SIG-M5 (cell line): ENCODE measurements around the gene HSPB1.
"Not testable (repeated sequence)": the region's sequence is repeated elsewhere in the genome, so short reads cannot be mapped to it uniquely, and the experiment has no call there.

Source experiments
- DNase-seq: peaks from one replicate; lab custom pipeline; 2025; lab: John Stamatoyannopoulos, UW

The HSPB1 gene

GRCh38 chr7:76302347-76303201 is at the start of gene HSPB1:
TSS of gene HSPB1 (plus strand) at chr7:76302673. CDS start at chr7:76302713, 40 bp downstream.
- peak; percentile 28 for DNase-seq

- no peak for DNase-seq
Observed at GRCh38 chr7:76254781-76255180, 47.7 kb upstream of the HSPB1 start.

GRCh38 chr7:76257973-76258372 is 44.5 kb upstream of the HSPB1 start:
- no peak for DNase-seq

- DNase-seq = no peak
Observed at GRCh38 chr7:76259124-76260093, 43.1 kb upstream of the HSPB1 start.

- no peak for DNase-seq
Observed at GRCh38 chr7:76260171-76260703, 42.2 kb upstream of the HSPB1 start.

GRCh38 chr7:76261329-76261728 is 41.1 kb upstream of the HSPB1 start:
- DNase-seq = no peak

- no peak for DNase-seq
Observed at GRCh38 chr7:76261931-76262330, 40.5 kb upstream of the HSPB1 start.

GRCh38 chr7:76262683-76263402 is 39.6 kb upstream of the HSPB1 start:
- no peak for DNase-seq

- no peak for DNase-seq
Observed at GRCh38 chr7:76265299-76265698, 37.2 kb upstream of the HSPB1 start.

GRCh38 chr7:76267107-76267893 is 35.2 kb upstream of the HSPB1 start:
- no peak for DNase-seq

GRCh38 chr7:76267894-76268183 is 34.6 kb upstream of the HSPB1 start:
- no peak for DNase-seq

- no peak for DNase-seq
Observed at GRCh38 chr7:76268376-76268775, 34.1 kb upstream of the HSPB1 start.

- DNase-seq = no peak
Observed at GRCh38 chr7:76269895-76270294, 32.6 kb upstream of the HSPB1 start.

- DNase-seq = not testable (repeated sequence)
Observed at GRCh38 chr7:76271384-76271783, 31.1 kb upstream of the HSPB1 start.

GRCh38 chr7:76272142-76272541 is 30.3 kb upstream of the HSPB1 start:
- DNase-seq = no peak

GRCh38 chr7:76272851-76273497 is 29.5 kb upstream of the HSPB1 start:
- DNase-seq = no peak

GRCh38 chr7:76273503-76273902 is 29.0 kb upstream of the HSPB1 start:
- no peak for DNase-seq

GRCh38 chr7:76278540-76278939 is 23.9 kb upstream of the HSPB1 start:
- no peak for DNase-seq

- no peak for DNase-seq
Observed at GRCh38 chr7:76280408-76280807, 22.1 kb upstream of the HSPB1 start.

- no peak for DNase-seq
Observed at GRCh38 chr7:76281006-76281705, 21.3 kb upstream of the HSPB1 start.
